Lung (tissue), 12 donors: ENCODE results near the gene SLC12A2. TPM values are rescaled to one million over a fixed set of nuclear protein-coding genes. Genes with fewer than 3 reads are reported as not detected.

ENCODE experiments used
- ATAC-seq: fragments of 200-7000 bp; cut with Tn5 transposase; one replicate; pipeline ENCODE4 v1.9.1; 2020; ENCODE audit warnings: moderate number of reproducible peaks; ENCODE audit not compliant: insufficient read depth, low FRiP score
- DNase-seq, 3 donors: peaks; one replicate each; pipeline ENCODE4 v3.0.0-alpha.2; 2013 to 2017
- H3K27ac ChIP-seq, 2 donors: one replicate each; pipeline ENCODE4 v1.5.1; 2013; ENCODE audit warnings: mild to moderate bottlenecking in 2 of 2, moderate library complexity in 2 of 2, control low read depth in 1 of 2, inconsistent platforms in 1 of 2, low read depth in 1 of 2, low read length in 1 of 2
- H3K27me3 ChIP-seq, 3 donors: one replicate each; pipeline ENCODE4 v1.5.1; 2013; ENCODE audit warnings: low read length in 2 of 3; ENCODE audit not compliant: control insufficient read depth in 3 of 3, insufficient read depth in 3 of 3
- H3K36me3 ChIP-seq, 4 donors: one replicate each; pipeline ENCODE4 v1.5.1; 2013; ENCODE audit warnings: low read length in 4 of 4, mild to moderate bottlenecking in 1 of 4, moderate library complexity in 1 of 4; ENCODE audit not compliant: control insufficient read depth in 4 of 4, insufficient read depth in 4 of 4
- H3K4me1 ChIP-seq, 5 donors: one replicate each; pipeline ENCODE4 v1.5.1; 2013; ENCODE audit warnings: low read length in 5 of 5, mild to moderate bottlenecking in 2 of 5, moderate library complexity in 1 of 5; ENCODE audit not compliant: control insufficient read depth in 5 of 5, insufficient read depth in 5 of 5
- H3K4me3 ChIP-seq: one replicate; pipeline ENCODE4 v1.5.1; 2013; ENCODE audit warnings: mild to moderate bottlenecking, control low read depth, moderate library complexity
- H3K9ac ChIP-seq, 2 donors: one replicate each; pipeline ENCODE4 v1.5.1; 2013; ENCODE audit warnings: low read length in 2 of 2, control low read depth in 1 of 2; ENCODE audit not compliant: insufficient read depth in 1 of 2
- H3K9me3 ChIP-seq, 4 donors: one replicate each; pipeline ENCODE4 v1.5.1; 2013; ENCODE audit warnings: low read length in 3 of 4, mild to moderate bottlenecking in 1 of 4, moderate library complexity in 1 of 4; ENCODE audit not compliant: control insufficient read depth in 4 of 4, insufficient read depth in 3 of 4
- WGBS, 2 donors: extraction: QIAGEN DNeasy Blood & Tissue Kit; methylation state at CpG; one replicate each; pipeline ENCODE4 v1.1.7; 2013; 5-methylcytosine and 5-hydroxymethylcytosine counted together
- polyA plus RNA-seq, 2 donors: library from polyadenylated mRNA; stranded (reverse); fragments of 200-250 nt; gene quantifications; one replicate each; pipeline ENCODE4 v1.2.1, GENCODE V29; 2013
- total RNA-seq, 2 donors: library from RNA; depleted of rRNA in 1 of 2; stranded (reverse); fragments of >200 nt in 1 of 2; gene quantifications; one replicate each; pipeline ENCODE4 v1.2.1, GENCODE V29; 2014 to 2021
- TF ChIP-seq, protein P1 (sequence below): IDR thresholded peaks from 2 replicates; pipeline ENCODE4 v1.5.1; 2012; ENCODE audit warnings: mild to moderate bottlenecking; ENCODE audit errors: control extremely low read depth, extremely low read depth
- donor health status: control.
- donor health status: control.
- donor health status: Bipolar disorder and iron deficiency.
- donor health status: healthy.
- donor health status: DM: yes; HTN: yes; CAD: no.

Gene SLC12A2
- total and polyA plus RNA-seq, 4 donors = 2.8 to 87.1 (median 16.4) TPM

DNA sequence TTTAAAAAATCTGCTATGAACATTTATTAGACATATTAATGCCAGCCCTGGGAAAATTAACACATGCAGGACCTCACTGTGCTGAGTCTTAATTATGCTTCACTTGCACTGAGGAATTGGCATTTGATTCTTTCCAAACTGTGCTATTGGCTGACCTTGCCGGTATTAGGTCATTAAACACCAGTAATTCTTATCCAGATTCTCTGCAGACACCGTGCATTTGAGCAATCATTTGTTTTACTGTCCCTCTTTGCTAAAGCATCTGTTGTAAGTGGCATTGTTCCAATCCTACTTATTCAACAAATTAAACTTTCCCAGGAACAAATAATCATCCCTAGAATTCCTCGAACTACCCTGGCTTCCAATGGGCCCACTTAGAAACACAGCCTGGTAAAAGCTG lies 145.0 kb downstream of the SLC12A2 start:
- Histone ChIP-seq H3K4me1 (peaks cover 0 to 10% (median 0%) of the 10 kb centered on the region in 5 donors), H3K27me3 (no peaks in the 10 kb centered on the region), H3K4me3 (no peak overlapping the region), H3K9ac (no peak overlapping the region), H3K36me3 (no peaks in the 10 kb centered on the region), H3K27ac (no peak overlapping the region), H3K9me3 (no peaks in the 10 kb centered on the region)
- ATAC-seq (no peak), DNase-seq (peak in 2 of 3 donors; percentile 71 to 81)
- TF ChIP-seq, protein P1, sequence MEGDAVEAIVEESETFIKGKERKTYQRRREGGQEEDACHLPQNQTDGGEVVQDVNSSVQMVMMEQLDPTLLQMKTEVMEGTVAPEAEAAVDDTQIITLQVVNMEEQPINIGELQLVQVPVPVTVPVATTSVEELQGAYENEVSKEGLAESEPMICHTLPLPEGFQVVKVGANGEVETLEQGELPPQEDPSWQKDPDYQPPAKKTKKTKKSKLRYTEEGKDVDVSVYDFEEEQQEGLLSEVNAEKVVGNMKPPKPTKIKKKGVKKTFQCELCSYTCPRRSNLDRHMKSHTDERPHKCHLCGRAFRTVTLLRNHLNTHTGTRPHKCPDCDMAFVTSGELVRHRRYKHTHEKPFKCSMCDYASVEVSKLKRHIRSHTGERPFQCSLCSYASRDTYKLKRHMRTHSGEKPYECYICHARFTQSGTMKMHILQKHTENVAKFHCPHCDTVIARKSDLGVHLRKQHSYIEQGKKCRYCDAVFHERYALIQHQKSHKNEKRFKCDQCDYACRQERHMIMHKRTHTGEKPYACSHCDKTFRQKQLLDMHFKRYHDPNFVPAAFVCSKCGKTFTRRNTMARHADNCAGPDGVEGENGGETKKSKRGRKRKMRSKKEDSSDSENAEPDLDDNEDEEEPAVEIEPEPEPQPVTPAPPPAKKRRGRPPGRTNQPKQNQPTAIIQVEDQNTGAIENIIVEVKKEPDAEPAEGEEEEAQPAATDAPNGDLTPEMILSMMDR = no peak
- 60 to 81% methylated on average over 3 of the region's 3 CpGs for WGBS, 2 donors

DNA sequence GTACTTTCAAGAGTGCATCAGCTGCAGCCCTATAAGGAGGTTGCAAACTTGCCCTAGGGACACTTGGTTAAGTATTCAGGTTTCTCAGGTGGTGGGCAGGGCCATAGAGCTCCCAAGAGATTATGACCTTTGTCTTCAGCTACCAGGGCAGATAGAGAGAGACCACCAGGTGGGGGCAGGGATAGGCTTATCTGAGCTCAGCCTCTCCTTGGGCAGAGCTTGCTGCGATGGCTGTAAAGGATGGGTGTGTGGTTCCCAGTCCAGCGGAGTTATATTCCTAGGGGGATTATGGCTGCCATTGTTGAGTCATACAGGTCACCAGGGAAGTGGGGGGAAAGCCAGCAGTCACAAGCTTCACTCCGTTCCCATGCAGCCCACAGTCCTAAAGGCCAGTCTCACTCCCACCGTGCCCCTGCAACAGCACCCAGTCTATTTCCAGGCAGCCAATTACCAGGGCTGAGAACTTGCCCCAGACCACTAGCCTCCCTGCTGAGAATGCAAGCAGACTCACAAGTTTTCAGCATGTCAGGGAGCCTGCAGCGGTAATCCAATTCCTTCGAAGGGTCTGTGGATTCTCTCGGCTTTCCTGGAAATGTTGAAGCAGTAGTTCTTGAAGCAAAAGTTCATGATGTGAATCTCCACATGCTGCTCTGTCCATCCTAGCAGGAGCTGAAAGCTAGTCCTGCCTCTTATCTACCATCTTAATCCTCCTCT lies 151.5 kb downstream of the SLC12A2 start:
- Histone ChIP-seq H3K27ac (no peak overlapping the region), H3K9me3 (peaks cover 0 to 2% (median 0%) of the 10 kb centered on the region in 4 donors), H3K4me3 (no peak overlapping the region), H3K27me3 (no peaks in the 10 kb centered on the region), H3K4me1 (peaks cover 0 to 3% (median 0%) of the 10 kb centered on the region in 5 donors), H3K9ac (no peak overlapping the region), H3K36me3 (no peaks in the 10 kb centered on the region)
- DNase-seq = no peak
- TF ChIP-seq, protein P1 = no peak
- 93 to 97% methylated on average over 7 of the region's 7 CpGs for whole genome bisulfite sequencing, 2 donors
- ATAC-seq = no peak

DNA sequence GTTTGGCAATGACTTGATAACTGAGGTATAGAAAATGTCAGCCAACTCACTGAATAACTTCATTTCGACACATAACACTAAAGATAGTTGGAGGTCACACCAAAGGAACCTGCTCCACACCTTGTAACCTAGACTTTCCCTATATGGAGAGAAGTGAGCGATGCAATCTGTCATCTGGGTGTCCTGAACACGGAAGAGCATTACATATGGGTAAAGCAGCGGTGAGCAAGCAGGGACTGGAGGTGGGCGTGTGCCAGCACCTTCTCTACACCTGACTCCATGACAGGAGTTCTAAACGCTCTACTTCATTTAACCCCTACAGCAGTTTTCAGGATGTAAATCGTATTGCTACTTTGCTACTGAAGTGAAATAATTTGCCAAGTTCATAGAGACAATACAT lies 152.8 kb downstream of the SLC12A2 start:
- TF ChIP-seq, protein P1 = no peak
- Histone ChIP-seq H3K9ac (no peak overlapping the region), H3K9me3 (peaks cover 0 to 2% (median 0%) of the 10 kb centered on the region in 4 donors), H3K27ac (no peak overlapping the region), H3K27me3 (no peaks in the 10 kb centered on the region), H3K4me3 (no peak overlapping the region), H3K4me1 (peaks cover 0 to 3% (median 0%) of the 10 kb centered on the region in 5 donors), H3K36me3 (no peaks in the 10 kb centered on the region)
- no peak for DNase-seq
- 85 to 91% methylated on average over 7 of the region's 7 CpGs for WGBS, 2 donors
- ATAC-seq = no peak

DNA sequence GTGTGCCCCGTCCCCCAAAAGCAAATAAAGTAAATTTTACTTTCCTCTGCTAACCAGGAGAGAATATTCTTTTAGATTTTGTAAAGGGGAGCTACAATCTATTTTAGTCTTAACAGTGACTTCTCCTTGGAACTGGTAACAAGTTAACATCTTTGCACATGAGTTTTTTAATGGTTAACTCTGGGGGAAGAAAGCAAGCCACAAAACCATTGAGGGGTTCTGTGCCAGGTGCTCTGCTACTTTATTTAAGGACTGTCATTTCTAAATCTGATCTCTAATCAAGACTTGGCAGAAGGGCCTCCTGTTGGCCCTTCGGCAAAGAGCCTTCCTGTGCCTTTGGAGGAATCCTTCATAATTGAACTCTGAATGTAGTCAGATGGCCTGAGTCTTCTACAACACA lies 153.4 kb downstream of the SLC12A2 start:
- no peak for DNase-seq
- TF ChIP-seq, protein P1 = no peak
- no peak overlapping the region for H3K9ac ChIP-seq
- ATAC-seq = no peak
- H3K4me1 ChIP-seq = peaks cover 0 to 3% (median 0%) of the 10 kb centered on the region in 5 donors
- H3K27me3 ChIP-seq = no peaks in the 10 kb centered on the region
- no peaks in the 10 kb centered on the region for H3K36me3 ChIP-seq
- 71 to 78% methylated on average over 2 of the region's 2 CpGs for WGBS, 2 donors
- peaks cover 0 to 2% (median 0%) of the 10 kb centered on the region in 4 donors for H3K9me3 ChIP-seq
- H3K27ac ChIP-seq = no peak overlapping the region
- H3K4me3 ChIP-seq = no peak overlapping the region
